H7 (cell line): ENCODE measurements around the gene PROM1. TPM values are rescaled to one million over a fixed set of nuclear protein-coding genes. Genes with fewer than 3 reads are reported as not detected.

Source experiments
- DNase-seq: peaks from one replicate; pipeline ENCODE4 v3.0.0; 2012
- H3K27me3 ChIP-seq: 2 replicates; pipeline ENCODE4 v1.6.0; 2011; ENCODE audit warnings: mild to moderate bottlenecking, low read length; ENCODE audit not compliant: control insufficient read depth, insufficient read depth
- H3K36me3 ChIP-seq: replicated peaks from 2 replicates; pipeline ENCODE4 v1.5.1; 2011; ENCODE audit warnings: low read length; ENCODE audit not compliant: control insufficient read depth, insufficient read depth
- H3K4me3 ChIP-seq: 2 replicates; pipeline ENCODE4 v1.5.1; 2011; ENCODE audit warnings: low read depth, mild to moderate bottlenecking, control low read depth, low read length, moderate library complexity; ENCODE audit not compliant: insufficient read depth
- total RNA-seq: library from RNA; depleted of rRNA; stranded (reverse); fragments of >200 nt; shearing (Covaris generic); gene quantifications from 2 replicates; pipeline ENCODE4 v1.2.3, GENCODE V29; 2014; rRNA removed

Gene PROM1
- total RNA-seq, 1 experiment from 2014 or later, result 42.3 TPM

- Histone ChIP-seq H3K36me3 (no peaks in the 10 kb centered on the region), H3K4me3 (no peak overlapping the region), H3K27me3 (no peaks in the 10 kb centered on the region)
- DNase-seq, result no peak
These were observed 154.9 kb downstream of the PROM1 start for GRCh38 chr4:15928883-15929282.

DNA sequence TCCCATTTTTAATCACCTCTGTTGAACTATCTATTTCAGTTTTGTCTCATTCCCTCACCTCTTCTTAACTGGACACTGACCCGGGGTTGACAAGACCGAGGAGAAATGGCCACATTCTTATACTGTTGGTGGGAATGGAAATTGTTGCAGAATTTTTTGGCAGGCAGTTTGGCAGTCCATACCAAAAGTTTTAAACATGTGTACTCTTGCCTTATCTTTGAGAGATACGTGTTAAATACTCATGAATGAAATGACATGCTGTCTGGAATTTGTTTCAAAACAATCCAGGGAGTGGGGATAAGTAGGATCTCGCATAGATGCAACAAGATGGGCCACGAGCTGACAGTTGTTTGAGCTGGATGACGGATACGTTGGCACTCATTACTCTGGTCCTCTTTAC lies 157.3 kb downstream of the PROM1 start:
- H3K27me3 ChIP-seq, result no peaks in the 10 kb centered on the region
- no peak overlapping the region for H3K4me3 ChIP-seq
- no peaks in the 10 kb centered on the region for H3K36me3 ChIP-seq
- DNase-seq, result no peak

- Histone ChIP-seq H3K36me3 (no peaks in the 10 kb centered on the region), H3K4me3 (no peak overlapping the region), H3K27me3 (no peaks in the 10 kb centered on the region)
- DNase-seq, result no peak
These were observed 158.0 kb downstream of the PROM1 start for GRCh38 chr4:15925830-15926229.

GRCh38 chr4:15921592-15921932 lies 162.3 kb downstream of the PROM1 start:
- no peaks in the 10 kb centered on the region for H3K27me3 ChIP-seq
- no peaks in the 10 kb centered on the region for H3K36me3 ChIP-seq
- no peak for DNase-seq
- no peak overlapping the region for H3K4me3 ChIP-seq

GRCh38 chr4:15920723-15921591 lies 162.9 kb downstream of the PROM1 start:
- Histone ChIP-seq H3K27me3 (no peaks in the 10 kb centered on the region), H3K4me3 (no peak overlapping the region), H3K36me3 (no peaks in the 10 kb centered on the region)
- no peak for DNase-seq

GRCh38 chr4:15918484-15919129 lies 165.2 kb downstream of the PROM1 start:
- DNase-seq, result no peak
- no peaks in the 10 kb centered on the region for H3K27me3 ChIP-seq
- H3K36me3 ChIP-seq, result no peaks in the 10 kb centered on the region
- H3K4me3 ChIP-seq, result no peak overlapping the region

Other genes starting within 250 kb of the PROM1 start
- not detected in 2 replicates for gene FGFBP1, start 145.3 kb downstream of the PROM1 start, total RNA-seq
- gene FGFBP2, start 120.8 kb downstream of the PROM1 start, total RNA-seq, result not detected in 2 replicates
- 5.8 and 8.8 TPM in 2 replicates for gene TAPT1, start 142.4 kb upstream of the PROM1 start, total RNA-seq